Panc1 (cell line): ENCODE measurements around the gene SLC15A1. TPM values are rescaled to one million over a fixed set of nuclear protein-coding genes. Genes with fewer than 3 reads are reported as not detected.

Source experiments
- ATAC-seq: fragments of 200-7000 bp; cut with Tn5 transposase; 2 replicates; pipeline ENCODE4 v1.9.1; 2020; ENCODE audit warnings: mild to moderate bottlenecking, moderate library complexity
- BruUV-seq: library from RNA; stranded (reverse); fragments of 400-500 nt; replicated peaks from 2 replicates; lab custom pipeline; 2021; lab: Mats Ljungman, UMichigan
- CTCF ChIA-PET: fragments of 300-600 bp; sonication (Branson Sonifier 250); formaldehyde crosslinking; loops from one replicate; lab custom pipeline; 2022; ENCODE audit warnings: antibody characterized with exemption; lab: Charles Lee
- POLR2A ChIA-PET: fragments of 300-600 bp; sonication (Branson Sonifier 250); formaldehyde crosslinking; loops from one replicate; lab custom pipeline; 2022; ENCODE audit warnings: antibody characterized with exemption; lab: Charles Lee
- DNase-seq: peaks from one replicate; pipeline ENCODE4 v3.0.0-alpha.2; 2010; ENCODE audit warnings: low read depth, low spot score
- H3K27ac ChIP-seq: 2 replicates; pipeline ENCODE4 v1.5.1; 2011; ENCODE audit warnings: mild to moderate bottlenecking, low read length, inconsistent platforms
- H3K27me3 ChIP-seq: fragments of 200-500 bp; sonication (Bioruptor generic); 2 replicates; pipeline ENCODE4 v1.6.0; 2014; ENCODE audit warnings: low read length, inconsistent platforms; ENCODE audit not compliant: control insufficient read depth, insufficient read depth
- H3K36me3 ChIP-seq: fragments of 200-500 bp; sonication (Bioruptor generic); 2 replicates; pipeline ENCODE4 v1.5.1; 2014; ENCODE audit warnings: inconsistent platforms, mild to moderate bottlenecking, low read length, moderate library complexity; ENCODE audit not compliant: control insufficient read depth, insufficient read depth
- H3K4me1 ChIP-seq: 2 replicates; pipeline ENCODE4 v1.5.1; 2011; ENCODE audit warnings: inconsistent platforms, mild to moderate bottlenecking, low read length, moderate library complexity; ENCODE audit not compliant: control insufficient read depth, insufficient read depth
- H3K4me3 ChIP-seq, 2 experiments: 2 replicates each; pipeline ENCODE4 v1.5.1; 2011 to 2012; ENCODE audit warnings: low read depth in 2 of 2, low read length in 2 of 2, mild to moderate bottlenecking in 2 of 2, inconsistent platforms in 1 of 2, moderate library complexity in 1 of 2
- H3K9me3 ChIP-seq: fragments of 200-500 bp; sonication (Bioruptor generic); 2 replicates; pipeline ENCODE4 v1.5.1; 2014; ENCODE audit warnings: low read depth, mild to moderate bottlenecking, inconsistent platforms, low read length, moderate library complexity; ENCODE audit not compliant: control insufficient read depth, insufficient read depth
- CTCF ChIP-seq: fragments of 450-650 bp; IDR thresholded peaks from 2 replicates; pipeline ENCODE4 v1.5.1; 2017; ENCODE audit warnings: mild to moderate bottlenecking
- POLR2AphosphoS5 ChIP-seq: IDR thresholded peaks from 2 replicates; pipeline ENCODE4 v1.6.1; 2012; ENCODE audit warnings: mild to moderate bottlenecking, low read depth, low read length, moderate library complexity
- REST ChIP-seq, 2 experiments: IDR thresholded peaks; 2 replicates each; pipeline ENCODE4 v1.6.1; 2011 to 2012; ENCODE audit warnings: low read depth in 2 of 2, control low read depth in 1 of 2, low read length in 1 of 2, mild to moderate bottlenecking in 1 of 2, moderate library complexity in 1 of 2; ENCODE audit not compliant: insufficient read depth in 1 of 2
- SIN3A ChIP-seq: IDR thresholded peaks from 2 replicates; pipeline ENCODE4 v1.6.1; 2012; ENCODE audit warnings: low read depth, mild to moderate bottlenecking, low read length, moderate library complexity, borderline replicate concordance; ENCODE audit not compliant: insufficient read depth
- TCF7L2 ChIP-seq: IDR thresholded peaks from 2 replicates; pipeline ENCODE4 v1.6.1; 2011; ENCODE audit warnings: mild to moderate bottlenecking, low read depth, low read length, inconsistent platforms
- in situ Hi-C: cut with HindIII; loops from 2 replicates; pipeline ENCODE4 v1.10.0; 2016; ENCODE audit warnings: low sequenced_read_pairs, low pct_unique_long_range_greater_than_20kb
- intact Hi-C: fragments of 100-400 bp; cut with micrococcal nuclease; formaldehyde crosslinking; loops from one replicate; pipeline ENCODE4 v1.10.0; 2022; ENCODE audit not compliant: unreplicated experiment
- total RNA-seq: library from RNA; stranded (reverse); gene quantifications from one replicate; pipeline ENCODE4 v1.2.1, GENCODE V29; 2021; ENCODE audit not compliant: unreplicated experiment

SLC15A1 gene
- total RNA-seq, 1 experiment from 2014 or later: 0.18 TPM

DNA sequence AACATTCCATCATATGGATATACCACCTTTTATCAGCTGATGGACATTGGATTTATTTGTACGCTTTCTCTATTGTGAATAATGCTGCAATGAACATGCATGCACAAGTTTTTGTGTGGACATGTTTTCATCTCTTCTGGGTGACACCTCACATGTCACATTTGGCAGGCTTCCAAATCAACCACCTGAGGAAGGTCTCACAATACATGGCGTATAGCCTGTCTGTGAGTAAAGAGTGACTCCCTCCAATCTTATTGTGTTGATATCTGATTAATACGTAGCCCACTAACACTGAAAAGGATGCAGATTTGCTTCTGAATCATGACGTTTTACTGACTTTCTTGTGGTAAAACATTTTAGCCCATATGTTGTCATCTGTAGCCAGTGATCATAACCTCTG is 61.1 kb downstream of the SLC15A1 start:
- intact Hi-C loops: loop anchor here (10.0 kb wide), 1 partner anchor 153 kb away; no protein-coding TSS in a partner anchor

DNA sequence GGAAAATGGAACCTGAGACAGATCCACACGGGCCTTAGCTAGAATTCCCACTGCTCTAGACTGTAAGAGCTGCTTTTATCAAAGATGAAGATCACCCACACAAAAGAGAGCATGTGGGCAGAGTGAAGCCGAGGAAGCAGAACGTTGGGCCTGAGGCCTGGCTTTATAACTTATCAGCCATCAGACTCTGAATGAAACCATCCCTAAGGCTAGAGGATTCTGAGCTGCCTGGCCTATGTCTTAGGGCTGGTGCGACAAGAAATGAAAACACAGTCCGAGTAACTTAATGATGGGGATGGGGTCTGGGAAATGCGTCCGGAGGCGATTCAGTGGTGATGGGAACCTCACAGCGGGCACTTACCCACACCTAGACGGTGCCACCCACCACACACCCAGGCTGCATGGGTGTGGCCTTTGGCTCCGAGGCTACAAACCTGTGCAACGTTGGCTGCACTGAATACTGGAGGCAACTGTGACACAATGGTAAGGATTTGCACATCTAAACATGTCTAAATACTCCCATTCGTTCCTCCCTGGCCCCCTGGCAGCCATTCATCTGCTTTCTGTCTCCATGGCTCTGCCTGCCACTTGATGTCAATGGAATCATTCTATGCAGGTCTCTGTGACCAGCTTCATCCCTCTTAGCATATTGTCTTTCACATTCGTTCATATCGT is 62.0 kb downstream of the SLC15A1 start:
- no peaks in the 10 kb centered on the region for H3K27me3 ChIP-seq
- ChIA-PET CTCF (no interaction called here), POLR2A (no interaction called here)
- no TSS peak for BruUV-seq
- ATAC-seq (no peak), DNase-seq (no peak)
- no peaks in the 10 kb centered on the region for H3K9me3 ChIP-seq
- no peak for TF ChIP-seq SIN3A
- no peak for TF ChIP-seq CTCF
- TF ChIP-seq POLR2AphosphoS5: no peak
- TF ChIP-seq TCF7L2: no peak
- H3K4me3 ChIP-seq: no peak overlapping the region
- in situ Hi-C loops (no loop called here), intact Hi-C loops (loop anchor here (10.0 kb wide), 1 partner anchor 154 kb away; no protein-coding TSS in a partner anchor)
- no peaks in the 10 kb centered on the region for H3K36me3 ChIP-seq
- H3K27ac ChIP-seq: no peak overlapping the region
- H3K4me1 ChIP-seq: no peaks in the 10 kb centered on the region

More for the DNA sequence above, 61.1 kb downstream of the SLC15A1 start:
- Histone ChIP-seq H3K4me3 (no peak overlapping the region), H3K9me3 (no peaks in the 10 kb centered on the region), H3K27me3 (no peaks in the 10 kb centered on the region), H3K36me3 (no peaks in the 10 kb centered on the region), H3K4me1 (no peaks in the 10 kb centered on the region), H3K27ac (no peak overlapping the region)
- TF ChIP-seq SIN3A (no peak), POLR2AphosphoS5 (no peak), TCF7L2 (no peak), REST (IDR thresholded peaks at IDR 0.05; ENCODE audit: insufficient read depth in 1 of 2, low read depth in 2 of 2, low read length in 1 of 2) (no peak), CTCF (no peak)
- ChIA-PET CTCF (no interaction called here), POLR2A (no interaction called here)
- DNase-seq (no peak), ATAC-seq (no peak)
- no TSS peak for BruUV-seq
- in situ Hi-C loops: no loop called here
